ELF-1 (cell line): Measurements from ENCODE around the gene GARNL3.

Source experiments
- DNase-seq: peaks from one replicate; pipeline ENCODE4 v3.0.0-alpha.2; 2016; ENCODE audit warnings: low read depth, low spot score

Gene GARNL3

DNA sequence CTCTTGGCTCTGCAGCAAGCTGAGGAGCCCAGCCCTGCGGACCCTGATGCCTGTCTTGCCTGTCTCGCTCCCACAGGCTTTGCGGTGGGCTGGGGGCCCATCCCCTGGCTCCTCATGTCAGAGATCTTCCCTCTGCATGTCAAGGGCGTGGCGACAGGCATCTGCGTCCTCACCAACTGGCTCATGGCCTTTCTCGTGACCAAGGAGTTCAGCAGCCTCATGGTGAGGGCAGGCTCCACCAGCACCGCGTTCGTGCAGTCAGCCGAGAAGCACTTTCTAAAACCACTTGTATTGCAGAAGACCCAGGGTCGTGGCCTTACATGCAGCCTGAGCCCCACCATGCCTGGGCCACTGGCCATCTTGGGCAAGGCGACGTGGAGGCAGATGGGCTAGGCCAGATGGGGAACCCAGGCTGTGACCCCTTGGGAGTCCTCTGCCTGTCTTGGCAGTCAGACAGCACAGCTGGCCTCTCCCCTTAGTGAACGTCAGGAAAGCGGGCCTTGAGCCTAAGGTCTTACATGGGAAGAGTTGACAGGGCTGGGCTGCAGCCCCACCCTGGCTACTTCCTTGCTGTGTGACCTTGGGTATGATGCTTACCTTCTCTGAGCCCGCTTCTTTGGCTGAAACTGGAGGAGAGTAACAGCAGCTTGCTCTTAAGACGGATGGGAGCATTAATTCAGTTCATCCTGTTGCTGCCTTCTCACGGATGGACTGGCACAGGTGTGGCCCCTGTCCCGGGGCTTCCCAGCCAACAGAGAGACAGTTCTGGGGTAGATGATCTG is 141.0 kb downstream of the GARNL3 start:
- no peak for DNase-seq

DNA sequence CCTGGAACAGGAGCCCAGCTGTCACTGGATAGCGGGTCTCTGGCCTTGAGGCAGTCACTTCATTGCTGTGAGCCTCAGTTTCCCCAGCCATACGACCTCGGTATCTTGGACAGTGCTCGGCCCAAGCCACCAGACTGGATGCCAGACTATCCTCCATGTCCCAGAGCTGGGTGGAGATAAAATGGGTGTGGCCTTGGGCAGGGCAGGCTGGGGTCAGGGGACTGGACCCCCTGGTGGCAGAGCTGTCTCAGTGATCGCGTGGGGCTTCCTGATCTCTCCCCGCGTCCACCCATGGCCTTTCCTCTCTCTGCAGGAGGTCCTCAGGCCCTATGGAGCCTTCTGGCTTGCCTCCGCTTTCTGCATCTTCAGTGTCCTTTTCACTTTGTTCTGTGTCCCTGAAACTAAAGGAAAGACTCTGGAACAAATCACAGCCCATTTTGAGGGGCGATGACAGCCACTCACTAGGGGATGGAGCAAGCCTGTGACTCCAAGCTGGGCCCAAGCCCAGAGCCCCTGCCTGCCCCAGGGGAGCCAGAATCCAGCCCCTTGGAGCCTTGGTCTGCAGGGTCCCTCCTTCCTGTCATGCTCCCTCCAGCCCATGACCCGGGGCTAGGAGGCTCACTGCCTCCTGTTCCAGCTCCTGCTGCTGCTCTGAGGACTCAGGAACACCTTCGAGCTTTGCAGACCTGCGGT is 142.4 kb downstream of the GARNL3 start:
- peak; percentile 28 for DNase-seq

DNA sequence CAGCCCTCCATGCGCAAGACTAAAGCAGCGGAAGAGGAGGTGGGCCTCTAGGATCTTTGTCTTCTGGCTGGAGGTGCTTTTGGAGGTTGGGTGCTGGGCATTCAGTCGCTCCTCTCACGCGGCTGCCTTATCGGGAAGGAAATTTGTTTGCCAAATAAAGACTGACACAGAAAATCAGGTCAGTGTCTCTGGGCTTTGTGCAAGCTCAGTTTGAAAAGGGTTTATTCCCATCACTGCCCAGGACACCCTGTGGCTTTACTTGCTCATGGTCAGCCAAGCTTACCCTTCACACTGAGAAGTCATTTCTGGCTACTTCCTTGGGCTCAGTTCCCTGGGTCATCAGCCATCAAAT is 142.9 kb downstream of the GARNL3 start:
- no peak for DNase-seq

DNA sequence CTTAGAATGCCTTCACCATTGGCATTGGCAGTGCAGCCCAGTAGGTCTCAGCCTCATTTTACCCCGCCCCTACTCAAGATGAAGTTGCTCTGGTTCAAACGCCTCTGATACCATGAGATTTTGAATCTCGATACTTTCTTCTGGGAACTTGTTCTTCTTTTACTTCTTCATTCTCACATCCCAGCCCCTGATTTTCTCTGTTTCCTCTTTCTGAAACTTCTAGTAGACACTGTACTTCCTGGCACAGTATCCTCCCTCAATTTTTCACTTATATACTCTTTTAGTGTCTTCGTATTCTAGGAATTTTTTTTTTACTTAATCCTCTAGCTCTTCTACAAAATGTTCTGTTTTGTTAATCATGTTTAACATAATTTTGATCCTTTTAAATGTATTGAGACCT is 146.5 kb downstream of the GARNL3 start:
- DNase-seq: no peak

DNA sequence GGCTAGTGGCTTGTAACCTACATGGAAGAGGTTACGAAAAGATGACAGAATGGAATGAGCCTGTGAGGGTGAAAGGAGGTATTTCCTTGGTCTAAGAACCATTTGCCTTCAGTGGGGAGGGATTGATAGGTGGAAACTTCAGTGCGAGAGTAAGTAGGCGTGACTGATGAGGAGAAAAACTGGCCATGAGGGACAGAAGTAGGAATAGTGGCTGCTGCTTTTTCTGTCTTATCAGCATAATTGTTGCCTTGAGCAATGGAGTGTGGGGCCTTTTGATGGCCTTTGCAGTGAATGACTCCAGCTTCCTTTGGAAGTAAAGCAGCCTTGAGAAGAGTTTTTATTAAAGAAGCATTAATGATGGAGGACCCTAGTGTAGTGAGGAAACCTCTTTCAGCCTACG is 150.6 kb downstream of the GARNL3 start:
- DNase-seq: no peak

DNA sequence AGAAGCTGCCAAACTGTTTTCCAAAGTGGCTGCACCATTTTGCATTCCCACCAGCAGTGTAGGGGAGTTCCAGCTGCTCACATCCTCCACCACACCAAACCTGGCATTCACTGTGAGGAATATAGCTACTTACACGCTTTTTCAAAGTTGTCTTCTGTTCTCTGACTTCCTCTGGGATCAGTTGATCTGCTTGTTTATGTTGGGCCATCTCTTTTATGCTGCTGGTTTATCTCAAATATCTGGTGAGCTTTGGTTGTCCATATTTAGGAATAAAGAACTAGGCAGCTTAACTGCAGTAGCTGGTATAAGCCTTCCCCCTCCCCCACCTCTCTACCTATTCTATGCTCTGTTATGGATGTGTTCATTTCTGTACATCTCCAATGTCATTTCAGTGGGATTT is 151.1 kb downstream of the GARNL3 start:
- no peak for DNase-seq

DNA sequence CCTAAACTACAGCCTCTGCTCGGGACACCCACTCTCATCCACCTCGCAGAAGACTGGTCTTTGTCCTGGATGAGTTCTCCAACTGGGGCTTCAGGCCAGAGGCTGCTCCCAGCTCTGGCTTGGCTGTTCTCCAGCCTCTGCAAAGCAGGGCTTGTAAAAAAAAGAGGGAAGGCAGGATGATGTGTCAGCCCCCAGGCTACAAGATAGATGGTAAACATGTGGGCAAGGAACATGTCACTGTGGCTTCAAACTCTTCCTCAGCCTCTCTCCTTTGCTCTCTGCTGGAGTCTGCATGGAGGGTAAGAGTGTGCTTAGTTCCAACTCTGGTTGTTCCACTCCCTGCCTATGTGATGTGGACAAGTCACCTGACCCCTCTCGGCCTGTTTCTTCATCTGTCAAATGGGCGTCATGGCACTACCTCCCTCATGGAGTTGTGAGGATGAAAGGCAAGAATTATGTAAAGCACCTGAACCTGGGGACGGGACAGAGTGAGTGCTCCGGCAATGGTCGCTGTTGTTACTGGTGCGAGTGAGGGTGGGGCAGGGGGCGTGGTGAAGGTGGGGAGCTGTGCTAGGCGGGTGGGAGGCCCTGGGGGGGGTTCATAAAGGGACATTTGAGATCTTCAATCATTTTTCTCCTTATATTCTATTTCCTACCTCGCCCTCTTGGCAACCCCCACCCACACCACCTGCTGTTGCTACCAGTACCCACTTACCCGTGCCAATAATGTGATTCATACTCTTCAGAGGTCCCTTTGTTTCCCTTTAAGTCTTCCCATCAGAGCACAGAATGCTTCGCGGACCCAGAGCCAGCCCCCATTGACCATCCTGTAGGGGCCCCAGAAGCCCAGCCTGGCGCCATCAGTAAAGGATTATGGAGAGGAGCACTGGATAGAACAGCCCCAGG is 152.8 kb downstream of the GARNL3 start:
- peak; percentile 55 for DNase-seq

DNA sequence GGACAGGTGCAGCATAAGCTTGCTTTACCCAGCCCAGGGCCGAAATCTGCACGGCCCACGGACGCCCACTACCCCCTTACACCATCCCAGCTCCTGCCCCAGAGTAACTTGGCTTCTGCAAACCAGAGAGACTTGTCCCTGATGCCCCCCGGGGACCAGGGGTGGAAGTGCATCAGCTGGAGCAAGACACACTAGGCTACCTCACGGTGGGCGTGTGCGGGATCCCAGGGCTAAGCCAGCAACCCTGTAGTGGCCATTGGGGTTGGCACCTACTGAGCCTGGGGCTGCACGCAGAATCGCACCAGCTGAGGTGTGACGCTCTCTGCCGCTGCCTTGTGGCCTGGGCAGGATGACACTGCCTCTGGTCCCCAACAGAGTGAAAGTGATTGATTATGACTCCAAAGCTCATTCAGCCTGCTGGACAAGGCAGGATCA is 153.5 kb downstream of the GARNL3 start:
- DNase-seq: peak; percentile 85

DNA sequence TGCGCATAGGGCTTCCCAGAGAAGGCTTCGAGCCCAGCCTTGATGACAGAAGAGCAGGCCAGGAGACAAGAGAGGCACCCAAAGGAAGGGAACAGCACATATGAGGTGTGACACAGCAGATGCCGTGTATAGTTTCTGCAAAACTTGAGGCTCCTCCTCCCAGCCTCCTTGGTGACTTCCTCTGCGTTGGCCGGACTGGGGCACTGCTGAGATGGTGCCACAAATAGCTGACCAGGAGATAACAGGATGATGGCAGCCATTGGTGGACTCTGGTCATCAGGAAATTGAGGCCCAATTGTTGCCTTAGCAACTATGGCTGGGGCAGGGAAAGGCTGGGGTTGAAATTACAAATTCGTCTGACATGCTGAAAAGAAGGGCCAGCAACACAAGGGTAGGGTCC is 154.8 kb downstream of the GARNL3 start:
- no peak for DNase-seq

DNA sequence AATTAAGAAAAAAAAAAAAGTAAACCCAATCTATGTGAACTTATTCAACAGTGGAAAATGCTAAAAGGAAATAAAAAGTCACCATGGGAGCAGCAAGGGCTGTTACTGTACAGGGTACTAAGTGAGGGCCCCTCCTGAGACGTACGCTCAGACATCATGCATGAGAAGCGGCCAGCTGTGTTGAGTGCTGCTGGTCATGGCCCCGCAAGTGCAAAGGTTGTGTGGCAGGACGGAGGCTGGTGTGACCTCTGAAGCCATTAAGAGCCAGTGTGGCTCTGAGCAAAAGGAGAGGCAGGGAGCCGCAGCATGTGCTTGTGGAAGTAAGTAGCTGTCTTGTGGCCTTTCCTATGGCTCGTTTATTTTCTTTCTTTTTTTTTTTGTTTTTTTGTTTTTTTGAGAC is 156.5 kb downstream of the GARNL3 start:
- no peak for DNase-seq

DNA sequence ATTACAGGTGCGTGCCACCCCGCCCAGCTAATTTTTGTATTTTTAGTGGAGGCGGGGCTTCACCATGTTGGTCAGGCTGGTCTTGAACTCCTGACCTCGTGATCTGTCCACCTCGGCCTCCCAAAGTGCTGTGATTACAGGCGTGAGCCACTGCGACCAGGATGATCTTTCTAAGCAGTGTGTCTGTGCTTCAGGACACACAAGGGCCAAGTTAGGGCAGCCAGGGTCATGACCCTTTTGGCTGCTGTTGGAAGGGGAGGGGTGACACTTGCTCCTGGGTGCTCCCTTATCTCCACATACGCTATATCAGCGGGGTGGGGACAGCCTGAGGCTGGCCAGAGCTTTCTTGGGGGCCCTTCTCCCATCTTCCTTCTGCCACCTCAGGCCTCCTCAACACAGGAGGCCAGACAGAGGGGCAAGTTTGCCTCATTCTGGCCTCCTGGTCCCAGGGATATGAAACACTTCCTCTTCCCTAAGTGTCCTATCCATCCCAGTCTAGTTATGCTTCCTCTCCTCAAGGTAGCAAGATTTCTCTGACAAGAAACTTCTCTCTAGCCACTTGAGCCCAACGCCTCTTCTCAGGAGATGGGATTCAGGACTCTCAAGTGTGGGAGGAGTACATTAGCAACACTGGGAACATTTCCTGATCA is 157.7 kb downstream of the GARNL3 start:
- DNase-seq: no peak

DNA sequence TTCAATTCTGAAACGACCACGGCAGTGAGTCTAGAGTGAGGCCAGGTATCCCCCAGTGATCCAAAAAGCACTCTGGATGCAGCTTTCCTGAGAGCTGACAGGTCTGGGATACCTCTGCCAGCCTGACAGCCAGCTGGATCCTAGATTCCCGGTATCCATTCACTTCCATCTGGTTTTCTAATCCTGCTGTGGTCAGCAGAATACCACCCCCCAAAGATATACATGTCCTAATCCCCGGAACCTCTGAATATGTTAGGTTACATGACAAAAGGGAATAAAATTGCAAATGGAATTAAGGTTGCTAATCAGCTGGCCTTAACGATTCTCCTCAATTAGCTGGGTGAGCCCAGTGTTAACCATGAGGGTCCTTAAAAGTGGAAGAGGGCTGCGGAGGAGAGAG is 158.2 kb downstream of the GARNL3 start:
- DNase-seq: no peak

DNA sequence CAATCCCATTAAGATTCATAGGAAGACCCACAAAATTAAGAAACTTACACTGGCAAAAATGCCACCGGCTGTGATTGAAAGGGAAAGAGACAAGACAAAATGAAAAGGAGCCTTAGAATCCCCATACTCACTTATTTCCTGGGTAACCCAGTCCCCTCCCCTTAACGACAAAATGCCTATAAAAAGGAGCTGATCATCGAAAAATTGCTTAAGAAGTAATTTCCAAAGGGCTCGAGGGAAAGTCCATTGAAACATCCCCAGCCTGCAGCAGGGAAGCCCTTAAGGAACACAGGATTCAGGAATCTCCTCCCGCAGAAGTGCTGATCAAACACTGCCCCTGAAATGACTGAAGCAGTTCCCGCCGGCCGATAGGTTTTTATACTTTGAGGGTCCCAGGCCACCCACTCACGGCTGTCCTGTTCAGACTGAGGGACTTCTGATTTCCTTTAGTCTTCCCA is 158.9 kb downstream of the GARNL3 start:
- no peak for DNase-seq

DNA sequence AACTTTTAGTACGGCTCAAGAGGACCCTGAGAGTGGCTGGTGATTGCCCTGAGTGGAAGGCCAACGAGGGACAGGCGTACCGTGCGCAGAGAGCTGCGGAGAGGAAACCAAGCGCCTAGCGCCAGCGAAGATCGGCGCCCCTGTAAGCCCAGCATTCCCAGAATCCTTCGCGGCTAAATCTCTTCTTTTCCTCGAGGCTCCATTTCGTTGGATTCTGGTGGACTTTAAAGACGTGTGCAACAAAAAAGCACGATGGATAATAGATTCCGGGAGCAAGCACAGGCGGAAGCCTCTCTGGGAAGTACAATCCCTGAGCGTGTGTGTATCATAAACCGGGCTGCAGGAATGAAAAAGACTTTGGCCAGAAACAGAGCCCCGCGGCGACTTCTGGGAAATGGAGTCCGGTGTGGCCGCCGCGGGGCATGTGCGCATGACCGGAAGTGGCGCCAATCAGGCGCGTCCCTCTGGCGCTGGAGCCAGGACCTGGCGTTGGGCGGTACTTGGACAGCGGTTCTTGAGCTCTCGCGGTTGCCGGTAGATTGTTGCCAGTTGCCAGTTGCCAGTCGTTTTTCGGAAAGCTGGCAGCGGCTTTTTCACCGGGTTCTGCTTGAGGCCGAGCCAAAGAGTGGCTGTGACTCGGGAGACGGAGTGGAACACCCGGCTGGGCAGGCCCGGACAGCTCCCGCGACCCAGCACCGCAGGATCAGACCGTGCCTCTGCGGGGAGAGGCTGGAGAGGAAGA is 159.5 kb downstream of the GARNL3 start, which contains the start of gene ZNF79:
TSS of gene ZNF79 (plus strand) at position 449 of the 742 bp plus-strand sequence. CDS start 406 bp downstream, outside the sequence.
- peak; percentile 97 for DNase-seq

DNA sequence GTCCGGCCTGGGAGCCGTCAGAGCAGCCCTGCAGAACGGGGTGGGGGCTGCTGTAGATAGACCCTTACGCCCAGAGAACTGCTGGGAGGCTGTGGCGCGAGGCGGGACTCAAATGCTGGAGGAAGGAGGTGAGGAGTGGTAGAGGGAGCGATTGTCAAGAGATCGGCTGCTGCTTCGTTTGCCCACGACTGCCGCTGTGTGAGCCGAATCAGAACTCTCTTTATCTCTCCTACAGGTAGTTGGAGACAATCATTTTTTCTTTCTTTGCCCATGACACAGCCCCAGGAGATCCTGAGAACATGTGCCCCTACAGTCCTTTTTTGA is 160.1 kb downstream of the GARNL3 start:
- no peak for DNase-seq

DNA sequence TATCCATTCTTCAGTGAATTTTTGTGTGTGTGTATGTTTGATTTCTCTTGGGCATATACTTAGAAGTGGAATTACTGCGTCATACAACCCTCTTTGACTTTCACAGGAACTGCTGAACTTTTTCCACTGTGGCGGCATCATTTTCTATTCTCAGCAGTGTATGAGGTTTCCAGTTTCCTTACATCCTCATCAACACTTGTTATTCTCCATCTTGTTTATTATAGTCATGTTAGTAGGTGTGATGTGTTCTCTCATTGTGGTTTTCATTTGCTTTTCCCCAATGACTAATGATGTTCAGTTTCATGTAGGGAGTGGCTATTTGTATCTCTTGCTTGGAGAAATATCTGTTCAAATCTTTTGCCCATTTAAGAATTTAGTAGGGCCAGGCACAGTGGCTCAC is 162.2 kb downstream of the GARNL3 start:
- DNase-seq: no peak

DNA sequence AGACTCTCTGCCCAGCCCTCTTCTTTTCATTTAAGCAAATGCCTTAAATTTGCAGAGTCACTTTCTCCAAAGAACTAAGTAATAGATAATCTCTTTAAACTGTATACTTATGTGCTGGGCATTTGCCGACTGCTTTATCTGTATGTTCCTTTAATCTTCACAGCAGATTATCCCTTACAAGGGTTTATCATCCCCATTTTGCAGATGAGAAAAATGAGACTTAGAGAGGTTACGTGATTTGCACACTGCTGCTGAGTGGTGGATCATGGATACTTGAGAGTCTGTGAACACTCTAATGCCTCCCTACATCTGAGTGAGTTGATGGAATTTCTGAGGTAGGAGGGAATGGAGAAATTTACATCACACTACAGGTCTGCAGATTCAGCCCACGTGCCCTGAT is 163.8 kb downstream of the GARNL3 start:
- no peak for DNase-seq

DNA sequence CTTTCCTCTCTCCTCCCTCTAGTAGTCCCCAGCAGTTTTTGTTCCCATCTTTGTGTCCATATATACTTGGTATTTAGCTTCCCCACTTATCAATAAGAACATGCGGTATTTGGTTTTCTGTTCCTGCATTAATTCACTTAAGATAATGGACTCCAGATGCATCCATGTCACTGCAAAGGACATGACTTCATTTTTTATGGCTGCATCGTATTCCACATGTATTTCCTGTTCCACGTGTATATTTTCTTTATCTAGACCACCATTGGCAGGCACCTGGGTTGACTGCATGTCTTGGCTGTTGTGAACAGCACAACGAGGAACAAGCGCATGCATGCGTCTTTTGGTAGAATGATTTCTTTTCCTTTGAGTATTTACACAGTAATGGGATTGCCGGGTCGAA is 165.8 kb downstream of the GARNL3 start:
- no peak for DNase-seq

DNA sequence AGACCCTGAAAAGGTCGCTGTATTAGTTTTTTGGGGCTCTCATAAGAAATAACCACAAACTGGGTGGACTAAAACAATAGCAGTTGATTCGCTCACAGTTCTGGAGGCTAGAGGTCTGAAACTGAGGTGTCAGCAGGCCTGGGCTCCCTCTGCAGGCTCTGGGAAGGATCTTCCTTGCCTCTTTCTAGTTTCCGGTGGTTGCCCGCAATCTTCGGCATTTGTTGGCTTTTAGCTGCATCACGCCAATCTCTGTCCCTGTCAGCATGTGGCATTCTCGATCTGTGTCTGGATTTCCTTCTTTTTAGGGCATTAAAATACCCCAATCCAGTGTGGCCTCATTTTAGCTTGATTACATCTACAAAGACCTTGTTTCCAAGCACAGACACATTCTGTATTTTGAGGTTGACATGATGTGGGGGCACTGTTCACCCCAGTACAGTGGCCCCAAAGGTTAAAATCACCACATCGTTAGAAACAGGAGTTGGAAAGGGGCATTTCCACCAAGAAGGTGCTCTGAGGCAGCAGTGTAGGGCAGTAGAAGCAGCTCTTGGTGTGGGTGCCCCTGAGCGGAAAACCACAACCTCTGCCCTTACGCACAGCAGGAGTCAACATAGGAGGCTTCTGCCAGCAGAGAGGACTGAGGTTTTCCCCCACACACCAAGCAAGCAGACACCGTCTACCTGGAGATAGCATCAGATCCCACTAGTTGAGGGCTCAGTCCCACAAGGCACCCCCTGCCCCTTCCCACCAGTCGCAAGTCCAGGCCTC is 173.1 kb downstream of the GARNL3 start:
- no peak for DNase-seq

DNA sequence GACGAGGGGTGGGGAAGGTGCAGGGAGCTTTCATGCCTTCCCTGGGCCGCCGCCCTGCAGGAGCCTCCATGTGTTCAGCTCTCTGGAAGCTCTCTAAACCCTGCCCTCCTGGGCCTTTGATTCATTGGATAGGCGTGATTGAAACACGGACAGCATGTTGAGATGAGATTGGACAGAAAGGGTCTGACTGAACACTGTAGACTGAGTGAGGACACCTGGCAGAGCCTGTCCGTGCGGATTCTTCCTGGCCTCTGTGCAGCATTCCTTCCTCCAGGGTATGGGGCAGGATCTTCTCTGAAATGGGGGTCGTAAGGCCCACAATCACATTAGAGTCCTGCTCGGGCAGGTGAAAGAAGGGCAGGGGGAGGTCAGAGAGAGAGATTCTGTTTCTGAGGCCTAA is 173.8 kb downstream of the GARNL3 start:
- peak; percentile 78 for DNase-seq
